ENCODE measurements around the gene TNFSF13.
"Not testable (repeated sequence)": the region's sequence is repeated elsewhere in the genome, so short reads cannot be mapped to it uniquely, and the experiment has no call there.

Gene TNFSF13

DNA sequence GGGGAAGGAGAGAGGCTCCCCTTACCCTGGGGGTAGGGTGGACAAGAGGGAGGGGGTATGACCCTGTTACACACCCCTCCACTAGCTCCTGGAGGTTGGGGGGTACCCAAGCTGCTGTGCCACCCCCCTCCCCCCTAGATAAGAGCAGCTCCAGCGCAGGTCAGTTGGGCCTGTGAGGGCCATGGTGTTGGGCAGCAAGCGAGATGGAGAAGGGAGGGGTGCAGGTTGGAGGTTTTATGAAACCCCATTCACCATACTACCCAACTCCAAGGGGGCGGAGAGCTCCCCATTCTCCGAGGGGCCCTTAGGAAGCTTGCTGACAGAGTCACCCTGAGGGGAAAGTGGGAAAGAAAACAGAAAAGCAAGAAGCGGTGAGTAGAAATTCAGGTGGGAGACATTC, 33.0 kb downstream of the TNFSF13 start:
- DNase-seq (ENCODE audit: low read depth): no peak

GRCh38 chr17:7592422-7593021, 34.0 kb downstream of the TNFSF13 start:
- DNase-seq (ENCODE audit: low read depth): no peak

- no peak for DNase-seq (ENCODE audit: low read depth)
Measured at GRCh38 chr17:7593296-7593695, 34.7 kb downstream of the TNFSF13 start.

DNA sequence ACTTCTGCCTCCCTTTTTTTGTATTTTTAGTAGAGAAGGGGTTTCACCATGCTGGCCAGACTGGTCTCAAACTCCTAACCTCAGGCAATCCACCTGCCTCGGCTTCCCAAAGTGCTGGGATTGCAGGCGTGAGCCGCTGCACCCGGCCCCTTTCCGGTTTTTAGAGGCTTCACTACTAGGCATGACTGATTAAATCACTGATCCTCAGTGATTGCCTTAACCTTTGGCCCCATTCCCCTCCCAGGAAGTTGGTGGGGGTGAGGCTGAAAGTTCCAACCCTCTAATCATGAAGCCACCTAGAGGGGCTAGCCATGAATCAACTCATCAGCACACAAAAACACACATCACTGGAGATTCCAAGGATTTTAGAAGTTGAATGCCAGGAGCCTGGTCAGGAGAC, 39.0 kb downstream of the TNFSF13 start:
- not testable (repeated sequence) for DNase-seq (ENCODE audit: low read depth)

- DNase-seq (ENCODE audit: low read depth): no peak
Measured at GRCh38 chr17:7606280-7606679, 47.7 kb downstream of the TNFSF13 start.

DNA sequence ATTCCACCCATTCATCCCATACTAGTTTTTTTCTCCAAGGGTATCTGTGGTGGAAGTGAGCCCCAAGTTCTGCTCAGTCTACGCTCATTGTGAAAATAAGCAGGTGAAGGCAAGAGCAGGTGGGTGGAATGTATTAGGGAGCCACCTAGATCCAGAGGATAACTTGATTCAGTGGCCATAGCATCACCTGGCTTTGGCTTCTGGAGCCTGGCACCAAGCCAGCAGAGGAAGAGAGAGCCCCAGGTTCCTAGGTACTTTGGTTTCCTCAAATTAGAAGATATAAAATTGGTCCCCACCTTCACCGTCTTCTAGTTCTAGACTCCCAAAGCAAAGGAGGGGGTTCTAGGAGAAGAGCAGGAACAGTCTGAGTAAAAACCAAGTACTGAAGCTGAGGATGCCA, 52.1 kb downstream of the TNFSF13 start:
- DNase-seq (ENCODE audit: low read depth): no peak

All from GM04504 (cell line).